OCI-LY1 (cell line): ENCODE results near the gene IWS1.

ENCODE experiments used
- H2AFZ ChIP-seq: fragments of 200-600 bp; sonication (generic), shearing (Covaris generic); 2 replicates; pipeline ENCODE4 v1.6.0; 2014; ENCODE audit warnings: antibody characterized with exemption, mild to moderate bottlenecking, low read length
- H3F3A ChIP-seq: fragments of 200-600 bp; sonication (generic), shearing (Covaris generic); 2 replicates; pipeline ENCODE4 v1.6.0; 2014; ENCODE audit warnings: mild to moderate bottlenecking, antibody characterized with exemption, low read length, moderate library complexity; ENCODE audit not compliant: insufficient read depth
- H3K27ac ChIP-seq: fragments of 200-600 bp; sonication (generic); 2 replicates; pipeline ENCODE4 v1.5.1; 2014; ENCODE audit warnings: low read length, mixed run types, mild to moderate bottlenecking, low read depth; ENCODE audit not compliant: poor library complexity, severe bottlenecking
- H3K27me3 ChIP-seq: fragments of 200-600 bp; sonication (generic); 2 replicates; pipeline ENCODE4 v1.6.0; 2014; ENCODE audit warnings: antibody characterized with exemption, mild to moderate bottlenecking, low read length, moderate library complexity; ENCODE audit not compliant: insufficient read depth
- H3K36me3 ChIP-seq: fragments of 200-600 bp; sonication (generic); 2 replicates; pipeline ENCODE4 v1.6.1; 2014; ENCODE audit warnings: mild to moderate bottlenecking, antibody characterized with exemption, low read length, moderate library complexity, mixed read lengths; ENCODE audit not compliant: insufficient read depth
- H3K4me1 ChIP-seq: fragments of 200-600 bp; sonication (generic); 2 replicates; pipeline ENCODE4 v1.5.1; 2014; ENCODE audit warnings: mild to moderate bottlenecking, low read length, moderate library complexity; ENCODE audit not compliant: insufficient read depth, severe bottlenecking
- H3K4me2 ChIP-seq: fragments of 200-600 bp; sonication (generic), shearing (Covaris generic); 2 replicates; pipeline ENCODE4 v1.6.1; 2014; ENCODE audit warnings: low read length
- H3K4me3 ChIP-seq: fragments of 200-600 bp; sonication (generic); 2 replicates; pipeline ENCODE4 v1.5.1; 2014; ENCODE audit warnings: low read length, low read depth, mild to moderate bottlenecking, mixed read lengths; ENCODE audit not compliant: poor library complexity, severe bottlenecking
- H3K79me2 ChIP-seq: fragments of 200-600 bp; shearing (Covaris generic); 2 replicates; pipeline ENCODE4 v1.6.1; 2016; ENCODE audit warnings: mixed run types, low read length, mixed read lengths; ENCODE audit not compliant: insufficient read depth
- H3K9ac ChIP-seq: fragments of 200-600 bp; sonication (generic), shearing (Covaris generic); 2 replicates; pipeline ENCODE4 v1.6.1; 2014; ENCODE audit warnings: mild to moderate bottlenecking, low read length, mixed read lengths
- H3K9me2 ChIP-seq: fragments of 200-600 bp; sonication (generic), shearing (Covaris generic); 2 replicates; pipeline ENCODE4 v1.6.1; 2014; ENCODE audit warnings: low read depth, mild to moderate bottlenecking, low read length, mixed read lengths
- H3K9me3 ChIP-seq: fragments of 200-600 bp; shearing (Covaris generic); 2 replicates; pipeline ENCODE4 v1.6.1; 2014; ENCODE audit warnings: low read length, mixed read lengths
- H4K20me1 ChIP-seq: fragments of 200-600 bp; sonication (generic), shearing (Covaris generic); 2 replicates; pipeline ENCODE4 v1.6.0; 2016; ENCODE audit warnings: mild to moderate bottlenecking, low read length; ENCODE audit not compliant: insufficient read depth
- EZH2 ChIP-seq: fragments of 200-600 bp; sonication (generic), shearing (Covaris generic); IDR thresholded peaks from 2 replicates; pipeline ENCODE4 v1.8.0; 2017; ENCODE audit warnings: borderline replicate concordance, mixed run types, mild to moderate bottlenecking, antibody characterized with exemption, low read length, moderate library complexity, mixed read lengths
- TF ChIP-seq, protein P1 (sequence below): fragments of 200-600 bp; sonication (generic), shearing (Covaris generic); IDR thresholded peaks from 2 replicates; pipeline ENCODE4 v1.5.1; 2017; ENCODE audit warnings: mild to moderate bottlenecking, antibody characterized with exemption, low read length, moderate library complexity, mixed read lengths

The IWS1 gene

DNA sequence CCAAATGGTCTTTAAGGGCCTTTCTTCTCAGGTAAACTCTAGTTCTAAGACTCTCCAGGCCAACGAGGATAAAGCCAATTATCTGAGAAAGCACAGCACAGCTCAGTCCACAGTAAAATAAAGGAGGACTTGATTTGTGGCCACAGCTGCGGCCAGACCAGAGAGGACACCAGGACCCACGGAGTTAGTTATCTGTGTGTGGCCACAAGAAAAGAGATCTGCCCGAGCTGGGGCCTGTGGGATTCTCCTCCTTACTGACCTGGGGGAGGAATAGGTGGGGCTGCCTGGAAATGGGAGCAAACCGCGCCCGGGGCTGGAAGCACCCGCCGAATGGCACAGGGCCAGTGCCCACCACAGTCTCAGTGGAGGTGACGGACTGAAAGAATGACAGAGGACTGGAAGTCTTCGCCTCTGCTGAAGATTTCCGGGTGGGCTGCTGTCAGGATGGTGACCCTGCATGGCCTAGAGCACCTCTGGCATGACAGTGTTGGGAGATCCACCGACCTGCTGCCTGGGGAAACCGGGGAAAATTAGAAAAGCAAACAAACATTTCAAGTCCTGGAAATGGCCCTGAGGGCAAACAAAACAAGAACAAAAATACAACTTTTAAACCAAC is 94.8 kb downstream of the IWS1 start:
- Histone ChIP-seq H2AFZ (no peak overlapping the region), H3K4me1 (no peaks in the 10 kb centered on the region), H3K27ac (no peak overlapping the region), H3K4me2 (no peak overlapping the region), H3K9me3 (no peaks in the 10 kb centered on the region), H3K79me2 (no peaks in the 10 kb centered on the region), H3K36me3 (no peaks in the 10 kb centered on the region), H3K9ac (no peak overlapping the region), H3F3A (no peaks in the 10 kb centered on the region), H3K4me3 (no peak overlapping the region), H3K27me3 (no peaks in the 10 kb centered on the region), H3K9me2 (no peaks in the 10 kb centered on the region), H4K20me1 (no peaks in the 10 kb centered on the region)
- TF ChIP-seq EZH2: no peak
- TF ChIP-seq, protein P1, sequence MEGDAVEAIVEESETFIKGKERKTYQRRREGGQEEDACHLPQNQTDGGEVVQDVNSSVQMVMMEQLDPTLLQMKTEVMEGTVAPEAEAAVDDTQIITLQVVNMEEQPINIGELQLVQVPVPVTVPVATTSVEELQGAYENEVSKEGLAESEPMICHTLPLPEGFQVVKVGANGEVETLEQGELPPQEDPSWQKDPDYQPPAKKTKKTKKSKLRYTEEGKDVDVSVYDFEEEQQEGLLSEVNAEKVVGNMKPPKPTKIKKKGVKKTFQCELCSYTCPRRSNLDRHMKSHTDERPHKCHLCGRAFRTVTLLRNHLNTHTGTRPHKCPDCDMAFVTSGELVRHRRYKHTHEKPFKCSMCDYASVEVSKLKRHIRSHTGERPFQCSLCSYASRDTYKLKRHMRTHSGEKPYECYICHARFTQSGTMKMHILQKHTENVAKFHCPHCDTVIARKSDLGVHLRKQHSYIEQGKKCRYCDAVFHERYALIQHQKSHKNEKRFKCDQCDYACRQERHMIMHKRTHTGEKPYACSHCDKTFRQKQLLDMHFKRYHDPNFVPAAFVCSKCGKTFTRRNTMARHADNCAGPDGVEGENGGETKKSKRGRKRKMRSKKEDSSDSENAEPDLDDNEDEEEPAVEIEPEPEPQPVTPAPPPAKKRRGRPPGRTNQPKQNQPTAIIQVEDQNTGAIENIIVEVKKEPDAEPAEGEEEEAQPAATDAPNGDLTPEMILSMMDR: no peak
